ENCODE measurements around the gene GPAM. TPM values are rescaled to one million over a fixed set of nuclear protein-coding genes. Genes with fewer than 3 reads are reported as not detected.

Gene GPAM
- total RNA-seq, 1 experiment from 2014 or later: 16.0 TPM

DNA sequence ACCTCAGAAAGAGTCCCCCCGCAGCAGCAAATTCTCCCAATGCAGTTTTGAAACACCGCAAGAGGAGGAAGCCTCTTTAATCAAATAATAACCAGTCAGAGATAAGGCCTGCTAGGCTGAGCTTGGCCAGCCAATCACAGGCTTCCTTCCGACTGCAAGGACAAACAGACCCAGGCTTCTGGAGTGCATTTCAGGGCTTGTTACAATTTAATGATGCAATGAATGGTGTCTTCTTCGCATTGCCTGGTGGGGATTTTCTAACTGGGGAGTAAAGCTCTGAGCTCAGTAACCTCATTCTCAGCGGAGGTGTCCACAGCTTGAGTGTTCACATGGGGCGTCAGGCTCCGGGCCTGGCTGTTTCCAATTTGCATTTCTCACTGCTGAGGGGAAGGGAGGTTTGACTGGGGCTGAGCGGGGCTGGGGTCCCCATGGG, 31.8 kb upstream of the GPAM start:
- no peaks in the 10 kb centered on the region; the same call in 1 of the 2 replicates for H3K27me3 Mint-ChIP-seq (ENCODE audit: low read depth)
- H3K4ac ChIP-seq (ENCODE audit: low read depth, low read length): no peak overlapping the region
- H2BK20ac ChIP-seq (ENCODE audit: low read depth, low read length, poor library complexity, severe bottlenecking): no peak overlapping the region
- H2AK5ac ChIP-seq (ENCODE audit: insufficient read length, low read length): no peak overlapping the region
- no peak overlapping the region for H3K4me2 ChIP-seq (ENCODE audit: insufficient read depth, insufficient read length, low read length)
- H4K5ac ChIP-seq (ENCODE audit: insufficient read length, low read depth, low read length): no peak overlapping the region
- H3K23me2 ChIP-seq (ENCODE audit: insufficient read length, low read depth, low read length, poor library complexity, severe bottlenecking): no peaks in the 10 kb centered on the region
- H3K79me1 ChIP-seq (ENCODE audit: insufficient read depth, low read depth, low read length, poor library complexity, severe bottlenecking): no peaks in the 10 kb centered on the region
- no peak overlapping the region for H2BK12ac ChIP-seq (ENCODE audit: insufficient read length, low read depth, low read length)
- H2AFZ ChIP-seq (ENCODE audit: low read length): no peak overlapping the region
- H3K23ac ChIP-seq (ENCODE audit: insufficient read length, low read depth, low read length): no peak overlapping the region
- H4K91ac ChIP-seq (ENCODE audit: insufficient read length, low read depth, low read length): no peak overlapping the region
- TF ChIP-seq, protein P1, sequence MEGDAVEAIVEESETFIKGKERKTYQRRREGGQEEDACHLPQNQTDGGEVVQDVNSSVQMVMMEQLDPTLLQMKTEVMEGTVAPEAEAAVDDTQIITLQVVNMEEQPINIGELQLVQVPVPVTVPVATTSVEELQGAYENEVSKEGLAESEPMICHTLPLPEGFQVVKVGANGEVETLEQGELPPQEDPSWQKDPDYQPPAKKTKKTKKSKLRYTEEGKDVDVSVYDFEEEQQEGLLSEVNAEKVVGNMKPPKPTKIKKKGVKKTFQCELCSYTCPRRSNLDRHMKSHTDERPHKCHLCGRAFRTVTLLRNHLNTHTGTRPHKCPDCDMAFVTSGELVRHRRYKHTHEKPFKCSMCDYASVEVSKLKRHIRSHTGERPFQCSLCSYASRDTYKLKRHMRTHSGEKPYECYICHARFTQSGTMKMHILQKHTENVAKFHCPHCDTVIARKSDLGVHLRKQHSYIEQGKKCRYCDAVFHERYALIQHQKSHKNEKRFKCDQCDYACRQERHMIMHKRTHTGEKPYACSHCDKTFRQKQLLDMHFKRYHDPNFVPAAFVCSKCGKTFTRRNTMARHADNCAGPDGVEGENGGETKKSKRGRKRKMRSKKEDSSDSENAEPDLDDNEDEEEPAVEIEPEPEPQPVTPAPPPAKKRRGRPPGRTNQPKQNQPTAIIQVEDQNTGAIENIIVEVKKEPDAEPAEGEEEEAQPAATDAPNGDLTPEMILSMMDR (conservative IDR thresholded peaks at IDR 0.05): no peak
- H4K8ac ChIP-seq (replicated peaks; ENCODE audit: insufficient read length, low read depth, low read length): no peak overlapping the region
- H3K56ac ChIP-seq (ENCODE audit: insufficient read length, low read depth, low read length): no peak overlapping the region
- no peaks in the 10 kb centered on the region for H3K4me1 ChIP-seq (ENCODE audit: insufficient read depth, low read length)
- H3K79me2 ChIP-seq (ENCODE audit: insufficient read depth, low read length): no peaks in the 10 kb centered on the region
- no CpG with 5 or more reads among the region's 8 CpGs for WGBS (ENCODE audit: extremely low coverage, insufficient read length, low lambda C conversion rate)
- no peak for DNase-seq
- peaks cover 3 to 5% of the 10 kb centered on the region in 2 experiments; a peak in 3 of 5 replicates for H3K9me3 Mint-ChIP-seq
- no peaks in the 10 kb centered on the region for H3K27me3 ChIP-seq (ENCODE audit: insufficient read depth, low read length)
- H2BK15ac ChIP-seq (ENCODE audit: low read depth, low read length): no peak overlapping the region
- no peaks in the 10 kb centered on the region for H4K20me1 ChIP-seq (ENCODE audit: control insufficient read depth, insufficient read depth, insufficient read length)
- no peaks in the 10 kb centered on the region for H3K9me3 ChIP-seq (ENCODE audit: control insufficient read depth, low read depth, low read length)
- H3K18ac ChIP-seq (ENCODE audit: insufficient read length, low read depth, low read length): no peak overlapping the region
- H3T11ph ChIP-seq (ENCODE audit: low read length): no peak overlapping the region
- H3K27ac Mint-ChIP-seq: no peak overlapping the region
- no peak overlapping the region for H2BK5ac ChIP-seq (ENCODE audit: insufficient read length, low read length)
- no peak overlapping the region for H3K4me3 Mint-ChIP-seq
- H3K36me3 Mint-ChIP-seq (ENCODE audit: insufficient read depth in 1 of 3, low read depth in 3 of 3): no peaks in the 10 kb centered on the region; a peak in 1 of 7 replicates
- no peak overlapping the region for H3K9ac ChIP-seq (ENCODE audit: extremely low read depth, insufficient read length, low read length)
- no peak overlapping the region for H3K27ac ChIP-seq (ENCODE audit: insufficient read length, low read depth, low read length)
- H3K14ac ChIP-seq (ENCODE audit: insufficient read depth, low read length): no peak overlapping the region
- H3K4me1 Mint-ChIP-seq: peaks cover 4 to 13% of the 10 kb centered on the region in 2 experiments; a peak in 3 of 4 replicates
- no peak overlapping the region for H2BK120ac ChIP-seq (ENCODE audit: low read depth, low read length, poor library complexity, severe bottlenecking)

Measured in H9 (cell line).